Right atrium auricular region (tissue), 2 donors: ENCODE data around the gene SEPTIN10. TPM values are rescaled to one million over a fixed set of nuclear protein-coding genes. Genes with fewer than 3 reads are reported as not detected.

Experiments
- DNase-seq: peaks from one replicate; pipeline ENCODE4 v3.0.0-alpha.2; 2019; ENCODE audit warnings: low spot score
- H3K27ac ChIP-seq, 2 donors: fragments of 200-600 bp; sonication (generic); 1 replicate in 1 of 2; 2 replicates in 1 of 2; pipeline ENCODE4 v1.5.1; 2016 to 2019
- H3K27me3 ChIP-seq, 2 donors: fragments of 200-600 bp; sonication (generic); one replicate each; pipeline versions ENCODE4 v1.5.1 to v1.6.0; 2017 to 2019
- H3K36me3 ChIP-seq: fragments of 200-600 bp; sonication (generic); one replicate; pipeline ENCODE4 v1.5.1; 2016
- H3K4me1 ChIP-seq, 2 donors: fragments of 200-600 bp; sonication (generic); one replicate each; pipeline versions ENCODE4 v1.5.1 to v1.6.0; 2017 to 2019
- H3K4me3 ChIP-seq, 2 donors: fragments of 200-600 bp; sonication (generic); 1 replicate in 1 of 2; 2 replicates in 1 of 2; pipeline ENCODE4 v1.5.1; 2017 to 2019; ENCODE audit warnings: mild to moderate bottlenecking in 1 of 2, moderate library complexity in 1 of 2
- H3K9me3 ChIP-seq, 2 donors: fragments of 200-600 bp; sonication (generic); one replicate each; pipeline ENCODE4 v1.5.1; 2019
- total RNA-seq, 2 donors: library from RNA; depleted of rRNA; stranded (reverse); fragments of >200 nt; gene quantifications; one replicate each; pipeline ENCODE4 v1.1.0, GENCODE V29; 2016
- TF ChIP-seq, protein P1 (sequence below), 2 donors: fragments of 200-600 bp; sonication (generic); IDR thresholded peaks; one replicate each; pipeline ENCODE4 v1.5.1; 2019; ENCODE audit warnings: antibody characterized with exemption in 2 of 2

Gene SEPTIN10
- total RNA-seq, 2 donors from 2014 or later, result 47.0 to 61.7 TPM

DNA sequence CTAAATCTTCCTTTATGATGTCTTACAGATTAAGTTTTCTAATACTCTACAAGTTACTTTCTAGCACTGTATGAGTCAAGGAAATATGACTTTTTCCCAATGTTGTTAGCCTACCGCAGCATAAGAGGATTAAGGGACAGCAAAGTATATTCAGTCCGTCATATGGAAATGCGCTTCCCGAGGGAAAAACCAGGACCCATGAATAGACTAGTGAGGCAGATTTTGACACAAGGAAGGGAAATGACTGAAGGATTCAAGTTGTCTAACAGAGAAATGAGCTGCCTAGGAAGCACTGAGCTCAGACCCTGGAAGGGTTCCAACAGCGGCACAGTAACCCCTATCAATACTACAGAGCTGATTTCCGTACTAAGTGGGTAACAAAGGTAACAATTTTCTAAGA, 12.0 kb downstream of the SEPTIN10 start:
- no peaks in the 10 kb centered on the region for H3K36me3 ChIP-seq
- H3K27ac ChIP-seq, result no peak overlapping the region
- H3K27me3 ChIP-seq, result no peaks in the 10 kb centered on the region
- DNase-seq, result no peak
- no peaks in the 10 kb centered on the region for H3K9me3 ChIP-seq
- TF ChIP-seq, protein P1, sequence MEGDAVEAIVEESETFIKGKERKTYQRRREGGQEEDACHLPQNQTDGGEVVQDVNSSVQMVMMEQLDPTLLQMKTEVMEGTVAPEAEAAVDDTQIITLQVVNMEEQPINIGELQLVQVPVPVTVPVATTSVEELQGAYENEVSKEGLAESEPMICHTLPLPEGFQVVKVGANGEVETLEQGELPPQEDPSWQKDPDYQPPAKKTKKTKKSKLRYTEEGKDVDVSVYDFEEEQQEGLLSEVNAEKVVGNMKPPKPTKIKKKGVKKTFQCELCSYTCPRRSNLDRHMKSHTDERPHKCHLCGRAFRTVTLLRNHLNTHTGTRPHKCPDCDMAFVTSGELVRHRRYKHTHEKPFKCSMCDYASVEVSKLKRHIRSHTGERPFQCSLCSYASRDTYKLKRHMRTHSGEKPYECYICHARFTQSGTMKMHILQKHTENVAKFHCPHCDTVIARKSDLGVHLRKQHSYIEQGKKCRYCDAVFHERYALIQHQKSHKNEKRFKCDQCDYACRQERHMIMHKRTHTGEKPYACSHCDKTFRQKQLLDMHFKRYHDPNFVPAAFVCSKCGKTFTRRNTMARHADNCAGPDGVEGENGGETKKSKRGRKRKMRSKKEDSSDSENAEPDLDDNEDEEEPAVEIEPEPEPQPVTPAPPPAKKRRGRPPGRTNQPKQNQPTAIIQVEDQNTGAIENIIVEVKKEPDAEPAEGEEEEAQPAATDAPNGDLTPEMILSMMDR (IDR thresholded peaks at IDR 0.05), result no peak
- H3K4me1 ChIP-seq, result peaks cover 0 to 15% of the 10 kb centered on the region in 2 donors
- H3K4me3 ChIP-seq, result no peak overlapping the region

DNA sequence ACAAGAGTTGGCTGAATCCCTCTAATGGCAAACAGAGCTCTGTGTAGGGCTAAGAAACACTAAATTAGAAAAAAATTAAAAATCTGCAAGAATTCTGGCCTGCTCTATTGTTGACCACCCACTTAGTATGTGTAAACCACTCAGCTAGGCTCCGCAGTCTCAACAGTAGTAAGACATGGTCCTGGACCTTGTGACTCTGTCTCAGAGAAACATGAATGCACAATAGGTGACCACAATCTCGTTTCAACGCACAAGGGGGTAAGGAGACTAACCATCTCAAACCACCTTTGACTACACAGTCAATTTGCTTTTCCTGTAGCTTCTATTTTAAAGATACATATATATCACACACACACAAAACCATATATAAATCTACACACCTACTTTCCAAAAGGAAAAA, 16.5 kb downstream of the SEPTIN10 start:
- H3K27me3 ChIP-seq, result no peaks in the 10 kb centered on the region
- no peak overlapping the region for H3K4me3 ChIP-seq
- no peak for DNase-seq
- H3K27ac ChIP-seq, result no peak overlapping the region
- H3K36me3 ChIP-seq, result no peaks in the 10 kb centered on the region
- peaks cover 0 to 8% of the 10 kb centered on the region in 2 donors for H3K4me1 ChIP-seq
- no peaks in the 10 kb centered on the region for H3K9me3 ChIP-seq
- TF ChIP-seq, protein P1 (IDR thresholded peaks at IDR 0.05), result no peak

DNA sequence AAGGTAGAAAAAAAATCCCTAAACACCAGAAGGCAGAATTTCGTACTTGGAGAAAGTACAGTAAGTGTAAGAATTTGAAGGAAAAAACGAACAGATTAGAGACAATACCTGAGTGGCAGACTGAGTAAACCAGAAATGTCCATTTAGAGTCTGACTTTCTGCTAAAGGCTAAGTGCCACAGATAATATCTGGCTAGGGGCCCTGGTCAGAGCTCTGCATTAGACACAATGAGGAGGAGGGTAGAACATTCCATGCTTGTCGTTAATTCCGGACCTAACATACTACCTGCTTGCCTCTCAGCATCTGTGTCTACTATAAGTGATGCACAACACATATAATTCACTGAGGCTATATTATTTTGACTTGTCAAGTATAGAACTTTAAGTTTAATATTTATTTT, 18.1 kb downstream of the SEPTIN10 start:
- TF ChIP-seq, protein P1 (IDR thresholded peaks at IDR 0.05), result no peak
- H3K4me1 ChIP-seq, result peaks cover 0 to 8% of the 10 kb centered on the region in 2 donors
- H3K27me3 ChIP-seq, result no peaks in the 10 kb centered on the region
- no peak overlapping the region for H3K4me3 ChIP-seq
- DNase-seq, result no peak
- H3K9me3 ChIP-seq, result no peaks in the 10 kb centered on the region
- H3K27ac ChIP-seq, result no peak overlapping the region
- H3K36me3 ChIP-seq, result no peaks in the 10 kb centered on the region

DNA sequence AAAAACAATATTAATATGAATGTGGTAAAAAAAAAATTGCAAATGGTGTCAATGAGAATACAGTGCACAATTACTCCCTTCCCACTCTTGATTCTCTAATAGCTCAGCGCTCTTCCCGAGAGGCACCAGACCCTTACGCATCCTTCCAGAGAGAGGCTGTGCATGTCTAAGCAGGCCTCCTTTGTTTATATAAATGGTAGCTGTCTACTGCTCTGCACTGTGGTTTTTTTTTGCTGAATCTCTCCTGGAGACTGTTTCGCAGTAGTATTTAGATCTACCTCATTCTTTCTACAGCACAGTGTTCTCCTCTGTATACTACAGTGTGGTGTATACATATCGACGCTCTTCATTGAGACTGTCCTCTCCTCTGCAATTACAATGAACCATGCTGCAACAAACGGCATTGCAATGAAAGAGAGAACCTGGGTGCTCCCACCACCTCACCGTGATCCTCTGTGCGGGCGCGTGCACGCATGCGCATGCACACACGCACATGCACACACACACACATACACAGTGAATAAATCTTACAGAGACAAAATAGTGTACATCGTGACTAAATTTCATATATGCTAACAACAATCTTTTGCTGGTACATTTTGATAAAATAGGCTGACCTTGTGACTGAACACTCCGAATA, 19.4 kb downstream of the SEPTIN10 start:
- Histone ChIP-seq H3K27ac (no peak overlapping the region), H3K9me3 (no peaks in the 10 kb centered on the region), H3K27me3 (no peaks in the 10 kb centered on the region), H3K36me3 (no peaks in the 10 kb centered on the region), H3K4me1 (peaks cover 0 to 8% of the 10 kb centered on the region in 2 donors), H3K4me3 (no peak overlapping the region)
- TF ChIP-seq, protein P1 (IDR thresholded peaks at IDR 0.05), result no peak
- no peak for DNase-seq

DNA sequence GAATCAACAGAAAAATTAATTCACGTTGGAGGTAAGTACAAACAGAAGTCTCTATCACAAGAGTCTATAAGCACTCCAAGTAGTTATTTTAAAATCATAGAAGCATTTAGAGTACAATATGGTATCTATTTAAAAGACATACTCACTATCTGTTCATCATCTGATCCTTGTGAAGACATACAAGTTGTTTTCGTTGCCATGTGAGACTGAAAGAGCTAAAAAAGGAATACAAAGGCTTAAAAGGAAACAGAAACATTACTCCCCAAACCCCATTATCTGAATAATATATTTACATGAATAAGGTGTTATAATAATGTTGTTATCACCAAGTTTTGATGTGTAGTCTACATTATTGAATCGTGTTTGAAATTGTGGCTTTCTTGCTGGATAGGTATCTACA, 20.9 kb downstream of the SEPTIN10 start:
- Histone ChIP-seq H3K36me3 (no peaks in the 10 kb centered on the region), H3K4me1 (peaks cover 0 to 8% of the 10 kb centered on the region in 2 donors), H3K4me3 (no peak overlapping the region), H3K27me3 (no peaks in the 10 kb centered on the region), H3K27ac (no peak overlapping the region), H3K9me3 (no peaks in the 10 kb centered on the region)
- DNase-seq, result no peak
- TF ChIP-seq, protein P1 (IDR thresholded peaks at IDR 0.05), result no peak

DNA sequence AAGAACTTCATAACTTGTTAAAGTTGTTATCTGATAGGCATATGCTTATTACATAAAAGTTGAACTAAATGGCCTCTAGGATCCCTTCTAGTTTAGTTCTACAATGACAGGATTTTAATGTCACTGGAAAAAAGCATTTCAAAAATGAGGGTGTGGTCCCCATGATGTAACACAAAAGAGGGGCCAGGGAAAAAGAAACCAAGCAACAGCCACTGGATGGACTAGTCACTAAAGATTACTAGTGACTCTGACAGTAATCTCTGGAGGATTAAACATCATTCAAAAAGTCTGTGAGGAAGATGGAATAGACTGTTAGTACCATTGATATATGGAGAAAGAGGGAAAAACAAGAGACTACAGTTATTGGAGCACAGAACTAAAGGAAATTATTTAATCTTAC, 22.6 kb downstream of the SEPTIN10 start:
- TF ChIP-seq, protein P1 (IDR thresholded peaks at IDR 0.05), result no peak
- no peak for DNase-seq
- Histone ChIP-seq H3K9me3 (no peaks in the 10 kb centered on the region), H3K4me3 (no peak overlapping the region), H3K27ac (no peak overlapping the region), H3K4me1 (peaks cover 0 to 7% of the 10 kb centered on the region in 2 donors), H3K27me3 (no peaks in the 10 kb centered on the region), H3K36me3 (no peaks in the 10 kb centered on the region)
